Measurements from ENCODE around the gene RC3H2. TPM values are rescaled to one million over a fixed set of nuclear protein-coding genes. Genes with fewer than 3 reads are reported as not detected.

The RC3H2 gene
- total and polyA plus RNA-seq, 12 donors = 7.1 to 52.2 (median 42.9) TPM

GRCh38 chr9:122797316-122798063 is 107.7 kb downstream of the RC3H2 start:
- Histone ChIP-seq H3K27ac (no peak overlapping the region), H3K9me3 (peaks cover 0 to 9% (median 0%) of the 10 kb centered on the region in 11 donors), H3K4me1 (no peaks in the 10 kb centered on the region), H3K4me3 (no peak overlapping the region), H3K27me3 (no peaks in the 10 kb centered on the region), H3K36me3 (no peaks in the 10 kb centered on the region)
- no peak for DNase-seq
- ATAC-seq = no peak
- intact Hi-C loops (cut with DNase I) = loop anchor here in 1 of 10 donors (10.0 kb wide), 1 partner anchor 313 kb away; no protein-coding TSS in a partner anchor
- WGBS, 2 donors = 79 to 81% methylated on average over 6 of the region's 6 CpGs
- TF ChIP-seq CTCF (IDR thresholded peaks at IDR 0.05) = no peak

Other genes with a start within 250 kb of the RC3H2 start
- gene OR1B1, start 247.7 kb downstream of the RC3H2 start, total RNA-seq = not detected
- not detected for gene OR1B1, start 247.7 kb downstream of the RC3H2 start, polyA plus RNA-seq
- gene OR1L1, start 243.6 kb downstream of the RC3H2 start, total RNA-seq = not detected
- not detected for gene OR1L1, start 243.6 kb downstream of the RC3H2 start, polyA plus RNA-seq
- not detected for gene OR1L3, start 230.2 kb downstream of the RC3H2 start, total RNA-seq
- not detected for gene OR1L3, start 230.2 kb downstream of the RC3H2 start, polyA plus RNA-seq
- not detected for gene OR1L4, start 181.4 kb downstream of the RC3H2 start, total RNA-seq
- not detected for gene OR1L4, start 181.4 kb downstream of the RC3H2 start, polyA plus RNA-seq
- not detected for gene OR1L6, start 163.1 kb downstream of the RC3H2 start, total RNA-seq
- not detected for gene OR1L6, start 163.1 kb downstream of the RC3H2 start, polyA plus RNA-seq
- gene OR5C1, start 116.4 kb downstream of the RC3H2 start, total RNA-seq = not detected
- not detected for gene OR5C1, start 116.4 kb downstream of the RC3H2 start, polyA plus RNA-seq
- not detected for gene OR1K1, start 105.2 kb downstream of the RC3H2 start, total RNA-seq
- not detected for gene OR1K1, start 105.2 kb downstream of the RC3H2 start, polyA plus RNA-seq
- 1 to 10 TPM; 6.7 to 9.5 (median 8.0) TPM for gene PDCL, start 76.8 kb downstream of the RC3H2 start, total RNA-seq
- gene PDCL, start 76.8 kb downstream of the RC3H2 start, polyA plus RNA-seq = 1 to 10 TPM; 3.6 to 5.4 TPM
- 1 to 10 TPM; 4.3 to 7.0 (median 6.0) TPM for gene ZBTB6, start 8.0 kb upstream of the RC3H2 start, total RNA-seq
- gene ZBTB6, start 8.0 kb upstream of the RC3H2 start, polyA plus RNA-seq = 1 to 10 TPM; 2.2 to 2.3 TPM
- gene ZBTB26, start 26.2 kb upstream of the RC3H2 start, total RNA-seq = 1 to 10 TPM; 3.0 to 5.5 (median 4.5) TPM
- 1 to 10 TPM; 2.0 to 2.2 TPM for gene ZBTB26, start 26.2 kb upstream of the RC3H2 start, polyA plus RNA-seq
- 10 to 100 TPM; 36.9 to 62.3 (median 48.7) TPM for gene RABGAP1, start 35.7 kb upstream of the RC3H2 start, total RNA-seq
- gene RABGAP1, start 35.7 kb upstream of the RC3H2 start, polyA plus RNA-seq = 10 to 100 TPM in 1 of 2 donors, 1 to 10 TPM in 1; 9.3 to 11.6 TPM
- gene GPR21, start 128.3 kb upstream of the RC3H2 start, total RNA-seq = under 1 TPM in 7 of 10 donors, not detected in 3; 0.32 to 0.95 (median 0.65) TPM
- under 1 TPM in 1 of 2 donors, not detected in 1; 0.25 TPM for gene GPR21, start 128.3 kb upstream of the RC3H2 start, polyA plus RNA-seq